Ishikawa (cell line): ENCODE measurements around the gene SERPINB1.

Source experiments
- CEBPB ChIP-seq: IDR thresholded peaks from 2 replicates; pipeline ENCODE4 v1.6.1; 2012
- CREB1 ChIP-seq: IDR thresholded peaks from 2 replicates; pipeline ENCODE4 v1.6.1; 2012; ENCODE audit warnings: low read depth
- EGR1 ChIP-seq: IDR thresholded peaks from 2 replicates; pipeline ENCODE4 v1.6.1; 2012
- EP300 ChIP-seq: IDR thresholded peaks from 2 replicates; pipeline ENCODE4 v1.6.1; 2012; ENCODE audit warnings: borderline replicate concordance
- FOXM1 ChIP-seq: IDR thresholded peaks from 2 replicates; pipeline ENCODE4 v1.6.1; 2012; ENCODE audit warnings: low read depth, borderline replicate concordance
- MAX ChIP-seq: IDR thresholded peaks from 2 replicates; pipeline ENCODE4 v1.6.1; 2012
- NFIC ChIP-seq: IDR thresholded peaks from 2 replicates; pipeline ENCODE4 v1.6.1; 2012
- RAD21 ChIP-seq: IDR thresholded peaks from 2 replicates; pipeline ENCODE4 v1.6.1; 2012; ENCODE audit warnings: low read depth
- REST ChIP-seq: IDR thresholded peaks from 2 replicates; pipeline ENCODE4 v1.6.1; 2012; ENCODE audit warnings: low read depth, mild to moderate bottlenecking
- TAF1 ChIP-seq: IDR thresholded peaks from 2 replicates; pipeline ENCODE4 v1.6.1; 2012; ENCODE audit warnings: low read depth, mild to moderate bottlenecking
- TCF12 ChIP-seq: IDR thresholded peaks from 2 replicates; pipeline ENCODE4 v1.6.1; 2012; ENCODE audit warnings: low read depth
- TEAD4 ChIP-seq: IDR thresholded peaks from 2 replicates; pipeline ENCODE4 v1.6.1; 2012
- USF1 ChIP-seq: IDR thresholded peaks from 2 replicates; pipeline ENCODE4 v1.6.1; 2012
- YY1 ChIP-seq: IDR thresholded peaks from 2 replicates; pipeline ENCODE4 v1.6.1; 2012; ENCODE audit warnings: low read depth
- ZBTB7A ChIP-seq: IDR thresholded peaks from 2 replicates; pipeline ENCODE4 v1.6.1; 2012; ENCODE audit warnings: low read depth

Gene SERPINB1

GRCh38 chr6:2857185-2857579 lies 15.5 kb upstream of the SERPINB1 start:
- TF ChIP-seq TCF12 = no peak
- TF ChIP-seq TEAD4 = no peak
- TF ChIP-seq EGR1 = no peak
- no peak for TF ChIP-seq FOXM1
- TF ChIP-seq MAX = no peak
- TF ChIP-seq TAF1 = no peak
- TF ChIP-seq RAD21 = no peak
- no peak for TF ChIP-seq YY1

GRCh38 chr6:2855061-2855519 lies 13.4 kb upstream of the SERPINB1 start:
- TF ChIP-seq RAD21 (no peak), CEBPB (no peak), ZBTB7A (no peak), EGR1 (no peak), NFIC (no peak), TEAD4 (no peak), FOXM1 (no peak), YY1 (no peak), EP300 (no peak), TAF1 (no peak), CREB1 (no peak), TCF12 (no peak), REST (no peak), MAX (no peak), USF1 (no peak)

- TF ChIP-seq NFIC = no peak
- no peak for TF ChIP-seq USF1
- no peak for TF ChIP-seq TAF1
- TF ChIP-seq MAX = no peak; the same call in 1 of the 2 replicates
- no peak for TF ChIP-seq FOXM1
- TF ChIP-seq REST = no peak
- TF ChIP-seq RAD21 = no peak
- TF ChIP-seq TEAD4 = no peak
- TF ChIP-seq ZBTB7A = no peak
- TF ChIP-seq CEBPB = no peak
- TF ChIP-seq EGR1 = no peak
- TF ChIP-seq EP300 = no peak
- no peak for TF ChIP-seq CREB1
Measured at GRCh38 chr6:2854396-2854982, 12.8 kb upstream of the SERPINB1 start.

GRCh38 chr6:2853769-2854395 lies 12.2 kb upstream of the SERPINB1 start:
- TF ChIP-seq USF1 (no peak), CREB1 (peak; percentile 82), EP300 (peak; percentile 44; the same call in 1 of the 2 replicates), CEBPB (peak; percentile 41; the same call in 1 of the 2 replicates), RAD21 (peak; percentile 28), ZBTB7A (0 out of 2 replicates have a peak, but pooled peaks have one; percentile 5), YY1 (peak; percentile 60), MAX (no peak), REST (no peak), NFIC (no peak), TEAD4 (peak; percentile 62)
